KOPT-K1 (cell line): ENCODE measurements around the gene RPTOR.

ENCODE experiments used
- H3K27ac ChIP-seq: fragments of 200-600 bp; sonication (generic); 2 replicates; pipeline ENCODE4 v1.5.1; 2016; ENCODE audit warnings: antibody characterized with exemption, mild to moderate bottlenecking, low read depth, low read length; ENCODE audit not compliant: poor library complexity, severe bottlenecking
- H3K36me3 ChIP-seq: fragments of 200-600 bp; sonication (generic); 2 replicates; pipeline ENCODE4 v1.5.1; 2017; ENCODE audit warnings: antibody characterized with exemption, mild to moderate bottlenecking, low read length, moderate library complexity; ENCODE audit not compliant: insufficient read depth
- H3K9me3 ChIP-seq: fragments of 200-600 bp; sonication (generic); 2 replicates; pipeline ENCODE4 v1.5.1; 2017; ENCODE audit warnings: antibody characterized with exemption, low read length, mild to moderate bottlenecking; ENCODE audit not compliant: insufficient read depth, poor library complexity, severe bottlenecking

Gene RPTOR

DNA sequence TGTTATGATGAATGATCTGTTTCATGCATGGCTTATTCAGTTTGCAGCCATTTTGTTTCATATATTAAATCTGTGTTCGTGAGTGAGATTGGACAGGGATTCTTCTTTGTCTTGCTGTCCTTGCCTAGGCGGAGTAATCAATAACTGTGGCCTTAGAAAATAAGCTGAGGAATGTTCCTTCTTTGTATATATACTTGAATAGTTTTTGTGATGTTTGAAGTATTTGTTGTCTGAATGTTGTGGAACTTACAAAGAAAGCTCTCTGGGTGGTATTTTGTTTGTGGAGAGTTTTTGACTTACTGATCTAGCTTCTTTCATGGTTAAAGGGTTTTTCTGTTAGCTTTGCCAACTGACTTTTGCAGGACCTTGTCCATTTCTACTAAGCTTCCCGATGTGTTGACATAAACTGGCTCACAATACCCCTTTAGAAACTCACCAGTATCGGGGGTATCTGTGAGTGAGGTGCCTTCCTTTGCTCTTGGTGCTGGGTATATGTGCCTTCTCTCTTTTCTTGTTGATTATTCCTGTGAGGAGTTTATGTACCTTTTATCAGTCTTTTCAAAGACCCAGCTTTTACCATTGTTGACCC, 166.2 kb downstream of the RPTOR start:
- Histone ChIP-seq H3K27ac (no peak overlapping the region), H3K36me3 (peaks cover 26% of the 10 kb centered on the region), H3K9me3 (no peaks in the 10 kb centered on the region)

GRCh38 chr17:80712089-80712488, 167.5 kb downstream of the RPTOR start:
- Histone ChIP-seq H3K27ac (no peak overlapping the region), H3K36me3 (peaks cover 26% of the 10 kb centered on the region), H3K9me3 (no peaks in the 10 kb centered on the region)

DNA sequence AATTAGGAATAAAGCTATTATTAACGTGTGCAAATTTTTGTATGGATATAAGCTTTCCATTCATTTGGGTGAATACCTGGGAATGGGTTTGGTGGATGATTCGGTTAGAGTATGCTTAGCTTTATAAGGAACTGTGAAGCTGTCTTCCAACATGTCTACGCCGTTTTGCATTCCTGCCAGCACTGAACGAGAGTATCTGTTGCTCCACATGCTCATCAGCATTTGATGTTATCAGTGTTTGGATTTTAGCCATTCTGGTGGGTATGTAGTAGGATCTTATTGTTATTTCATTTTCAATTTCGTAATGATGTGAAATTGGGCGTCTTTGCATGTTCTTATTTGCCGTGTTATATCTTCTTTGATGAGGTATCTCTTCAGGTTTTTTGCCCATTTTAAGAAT, 168.0 kb downstream of the RPTOR start:
- Histone ChIP-seq H3K36me3 (peaks cover 25% of the 10 kb centered on the region), H3K27ac (no peak overlapping the region), H3K9me3 (no peaks in the 10 kb centered on the region)

- no peaks in the 10 kb centered on the region for H3K9me3 ChIP-seq
- H3K36me3 ChIP-seq: no peaks in the 10 kb centered on the region
- H3K27ac ChIP-seq: peak overlapping the region; percentile 61
These were observed 172.5 kb downstream of the RPTOR start for GRCh38 chr17:80716986-80717719.

DNA sequence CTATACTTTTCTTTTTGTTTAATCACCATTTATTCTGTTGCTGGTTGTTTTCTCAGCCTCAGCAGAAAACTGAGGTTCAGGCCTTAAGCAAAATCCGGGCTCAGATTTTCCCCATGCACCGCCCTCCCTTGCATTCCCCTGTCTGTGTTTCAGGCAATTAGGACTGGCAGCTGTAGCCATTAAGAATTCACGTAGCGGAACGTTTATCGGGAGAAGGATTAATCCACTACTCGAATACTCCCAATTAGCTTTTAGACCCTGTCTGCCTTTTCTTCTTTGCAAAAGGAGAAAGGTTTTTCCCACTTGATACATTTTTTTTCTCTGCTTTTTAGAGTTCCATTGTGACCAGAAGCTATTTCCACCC, 173.1 kb downstream of the RPTOR start:
- Histone ChIP-seq H3K27ac (peak overlapping the region; percentile 61), H3K36me3 (no peaks in the 10 kb centered on the region), H3K9me3 (no peaks in the 10 kb centered on the region)

- Histone ChIP-seq H3K9me3 (no peaks in the 10 kb centered on the region), H3K36me3 (no peaks in the 10 kb centered on the region), H3K27ac (peak overlapping the region; percentile 61)
These were observed 173.8 kb downstream of the RPTOR start for GRCh38 chr17:80718428-80718827.

DNA sequence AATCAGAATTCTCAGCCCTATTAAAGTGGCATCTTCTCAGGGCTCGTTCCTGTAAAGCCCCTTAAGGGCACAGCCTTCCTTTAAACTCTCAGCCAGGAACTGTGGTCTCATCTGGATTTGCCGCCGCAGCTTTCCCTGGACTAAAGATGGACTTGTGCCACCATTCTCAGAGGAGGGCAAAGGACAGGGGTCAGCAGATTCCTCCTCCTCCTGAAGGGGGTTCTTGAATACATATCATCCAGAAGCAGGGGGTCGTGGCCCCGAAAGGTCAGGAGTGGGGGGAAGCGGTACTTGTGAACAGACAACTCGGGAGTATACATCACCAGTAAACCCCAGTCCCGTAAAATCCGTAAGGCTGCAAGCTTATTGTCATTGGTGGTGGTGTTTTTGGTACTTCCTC, 174.8 kb downstream of the RPTOR start:
- Histone ChIP-seq H3K9me3 (no peaks in the 10 kb centered on the region), H3K36me3 (no peaks in the 10 kb centered on the region), H3K27ac (peak overlapping the region; percentile 61)

- no peaks in the 10 kb centered on the region for H3K9me3 ChIP-seq
- H3K36me3 ChIP-seq: no peaks in the 10 kb centered on the region
- H3K27ac ChIP-seq: peak overlapping the region; percentile 81
These were observed 176.3 kb downstream of the RPTOR start for GRCh38 chr17:80720610-80721577.

GRCh38 chr17:80722661-80723060, 178.0 kb downstream of the RPTOR start:
- peak overlapping the region; percentile 49 for H3K27ac ChIP-seq
- peaks cover 11% of the 10 kb centered on the region for H3K36me3 ChIP-seq
- no peaks in the 10 kb centered on the region for H3K9me3 ChIP-seq

GRCh38 chr17:80724775-80725266, 180.2 kb downstream of the RPTOR start:
- Histone ChIP-seq H3K9me3 (no peaks in the 10 kb centered on the region), H3K36me3 (peaks cover 13% of the 10 kb centered on the region), H3K27ac (no peak overlapping the region)

DNA sequence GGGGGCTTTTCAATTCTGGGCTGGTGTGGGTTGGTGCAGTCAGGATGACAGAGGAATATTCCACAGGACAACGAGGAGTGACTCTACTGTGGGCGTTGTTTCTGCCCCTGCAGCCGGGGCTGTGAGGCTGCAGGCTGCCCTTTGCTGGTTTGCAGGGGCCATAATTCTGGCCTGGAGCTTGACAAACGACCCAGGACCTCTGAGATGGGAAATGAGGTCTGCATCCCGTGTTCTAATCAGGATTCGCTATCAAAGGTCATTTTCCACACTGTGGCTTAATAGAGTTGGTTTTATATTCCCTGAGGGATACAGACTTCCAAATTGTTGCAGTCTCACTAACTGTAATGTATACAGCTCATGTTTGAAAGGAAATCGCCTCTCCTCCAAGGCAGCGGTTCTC, 180.9 kb downstream of the RPTOR start:
- Histone ChIP-seq H3K36me3 (peaks cover 13% of the 10 kb centered on the region), H3K9me3 (no peaks in the 10 kb centered on the region), H3K27ac (no peak overlapping the region)

DNA sequence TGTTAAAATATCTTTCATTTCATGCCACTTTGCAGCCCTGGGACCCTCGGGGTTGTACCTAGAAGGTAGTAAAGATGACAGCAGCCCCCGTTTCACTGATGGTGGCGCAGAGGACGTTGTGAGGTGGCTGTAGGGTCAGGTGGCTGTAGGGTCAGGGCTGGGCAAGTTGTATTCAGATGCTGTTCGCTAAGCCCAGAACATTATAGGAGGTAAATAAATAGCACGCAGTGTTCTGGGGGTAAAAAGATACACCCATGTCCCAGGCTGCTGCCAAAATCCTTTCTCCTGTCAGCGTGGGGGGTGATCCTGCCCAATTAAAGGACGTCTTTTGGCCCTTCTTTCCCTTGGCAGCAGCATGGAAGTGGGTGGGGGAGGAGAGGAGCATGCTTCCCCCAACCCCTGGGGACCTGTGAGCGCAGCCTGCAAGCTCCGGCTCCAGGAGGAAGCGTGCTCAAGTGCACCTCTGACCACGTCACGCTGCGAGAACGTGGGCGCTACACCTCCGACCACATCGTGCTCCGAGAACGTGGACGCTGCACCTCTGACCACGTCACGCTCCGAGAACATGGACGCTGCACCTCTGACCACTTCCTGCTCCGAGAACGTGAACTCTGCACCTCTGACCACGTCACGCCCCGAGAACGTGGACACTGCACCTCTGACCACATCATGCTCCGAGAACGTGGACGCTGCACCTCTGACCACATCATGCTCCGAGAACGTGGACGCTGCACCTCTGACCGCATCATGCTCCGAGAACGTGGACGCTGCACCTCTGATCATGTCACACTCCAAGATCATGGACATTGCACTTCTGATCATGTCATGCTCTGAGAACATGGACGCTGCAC, 182.1 kb downstream of the RPTOR start:
- Histone ChIP-seq H3K27ac (no peak overlapping the region), H3K36me3 (peaks cover 13% of the 10 kb centered on the region), H3K9me3 (no peaks in the 10 kb centered on the region)

GRCh38 chr17:80727409-80727755, 182.7 kb downstream of the RPTOR start:
- Histone ChIP-seq H3K27ac (no peak overlapping the region), H3K36me3 (peaks cover 17% of the 10 kb centered on the region), H3K9me3 (no peaks in the 10 kb centered on the region)

GRCh38 chr17:80729016-80729415, 184.4 kb downstream of the RPTOR start:
- no peaks in the 10 kb centered on the region for H3K9me3 ChIP-seq
- H3K27ac ChIP-seq: peak overlapping the region; percentile 77
- H3K36me3 ChIP-seq: peaks cover 27% of the 10 kb centered on the region
